Endometrial microvascular endothelial cells (primary cell): ENCODE measurements around the gene WLS. TPM values are rescaled to one million over a fixed set of nuclear protein-coding genes. Genes with fewer than 3 reads are reported as not detected.
"Not testable (repeated sequence)": the region's sequence is repeated elsewhere in the genome, so short reads cannot be mapped to it uniquely, and the experiment has no call there.

Experiments used
- in situ Hi-C: cut with HindIII; loops from 2 replicates; pipeline ENCODE4 v1.10.0; 2017; ENCODE audit warnings: low sequenced_read_pairs, low pct_unique_long_range_greater_than_20kb; ENCODE audit errors: inconsistent ontology term
- total RNA-seq: library from RNA; depleted of rRNA; stranded (reverse); fragments of >200 nt; gene quantifications from one replicate; pipeline ENCODE4 v1.2.3, GENCODE V29; 2015; ENCODE audit errors: inconsistent ontology term

WLS gene
- total RNA-seq, result 116 TPM

DNA sequence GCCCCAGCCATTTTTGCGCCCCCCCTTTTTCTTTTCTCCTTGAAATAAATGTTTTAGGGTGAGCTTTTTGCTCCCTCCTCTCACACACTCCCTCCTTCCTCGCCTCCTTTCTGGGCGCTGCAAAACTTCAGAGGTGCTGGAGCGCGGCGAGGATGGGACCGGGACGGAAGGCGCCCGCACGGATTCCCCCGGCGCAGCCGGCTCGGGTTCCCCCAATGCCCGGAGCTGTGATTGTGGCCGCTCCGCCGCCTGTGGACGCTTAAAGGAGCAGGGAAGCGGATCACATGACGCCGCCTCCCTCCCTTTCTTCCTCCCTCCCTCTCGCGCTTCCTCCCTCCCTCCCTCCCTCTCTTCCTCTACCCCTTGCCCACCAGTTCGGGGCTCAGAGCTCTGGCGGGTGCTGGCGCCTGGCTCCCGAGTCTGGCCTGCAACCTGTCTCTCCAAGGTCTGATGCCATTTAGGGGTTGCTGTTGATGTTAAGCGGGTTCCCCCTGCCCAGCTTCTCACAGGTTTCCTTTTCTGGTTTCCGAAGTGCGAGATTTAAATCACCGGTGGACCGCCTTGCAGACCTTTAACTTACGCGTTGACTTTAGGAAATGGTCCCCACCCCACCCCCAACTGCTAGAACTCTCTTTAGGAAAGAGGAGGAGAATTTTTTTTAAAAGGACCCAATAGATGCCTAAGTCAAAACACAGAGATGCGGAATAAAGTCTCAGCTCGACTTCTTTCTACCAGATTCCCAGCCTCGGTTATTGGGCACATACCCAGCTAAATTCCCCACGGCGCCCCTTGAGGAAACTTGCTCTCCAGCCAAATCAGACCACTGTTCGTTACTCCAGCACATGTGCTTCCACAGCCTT is at the start of gene WLS:
TSS of gene WLS (minus strand) at position 235 of the 860 bp plus-strand sequence. CDS start at position 11, 224 bp downstream.
- in situ Hi-C loops, result no loop called here

DNA sequence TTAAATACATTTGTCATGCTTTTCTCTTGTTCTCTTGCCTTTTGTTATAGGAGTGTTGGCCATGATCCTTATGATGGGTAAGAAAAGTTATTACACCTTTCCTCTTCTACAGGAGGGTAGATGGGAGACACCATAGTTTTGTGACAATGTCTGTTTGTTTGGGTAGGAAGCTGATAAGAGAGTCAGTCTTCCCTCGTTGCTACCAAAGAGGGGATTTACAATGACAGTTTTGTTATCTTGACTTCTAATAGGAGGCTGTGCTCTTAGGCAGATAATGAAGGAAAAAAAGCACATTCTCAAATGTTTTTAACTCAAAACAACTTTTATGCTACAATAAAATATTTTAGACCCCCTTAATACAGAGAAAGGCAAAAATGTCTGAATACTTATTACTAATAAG is 48.0 kb upstream of the WLS start:
- in situ Hi-C loops, result no loop called here

- in situ Hi-C loops, result no loop called here
Measured at GRCh38 chr1:68279846-68280245, 47.5 kb upstream of the WLS start.

DNA sequence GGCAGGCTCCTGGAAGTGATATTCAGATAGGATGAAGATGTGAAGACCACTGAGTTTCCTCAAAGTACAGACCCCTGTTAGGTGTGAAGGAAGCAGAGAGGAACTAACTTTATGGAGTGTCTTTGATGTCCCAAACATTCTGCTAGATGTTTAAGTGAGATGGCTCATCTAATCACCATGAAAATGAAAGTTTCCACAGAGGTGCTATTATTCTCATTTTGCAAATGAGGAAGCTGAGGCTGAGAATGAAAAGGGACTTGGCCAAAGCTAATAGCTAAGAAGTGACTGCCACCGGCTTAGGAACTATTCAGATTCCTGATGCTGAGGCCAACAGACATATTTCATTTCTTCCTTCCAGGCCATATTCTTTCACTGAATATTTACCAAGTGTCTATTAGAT is 45.9 kb upstream of the WLS start:
- in situ Hi-C loops, result no loop called here

DNA sequence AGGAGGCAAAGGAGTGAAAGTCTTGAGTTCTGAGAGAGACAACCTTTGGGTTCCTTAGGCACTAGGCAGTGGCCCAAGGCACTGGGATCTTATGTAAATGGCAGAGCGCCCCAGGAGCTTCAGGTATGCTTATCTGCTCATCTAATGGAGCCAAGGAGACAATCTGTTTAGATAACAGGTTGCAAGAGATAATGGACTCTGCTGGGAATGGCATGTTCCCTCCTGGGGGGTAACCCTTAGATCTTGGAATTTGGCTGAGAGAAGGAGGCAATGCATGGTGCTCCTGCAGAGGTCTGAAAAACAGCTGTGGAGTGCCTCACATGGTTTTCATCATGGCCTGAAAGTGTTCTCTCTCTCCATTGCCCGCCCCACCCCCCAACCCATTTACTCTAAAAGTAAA is 44.1 kb upstream of the WLS start:
- in situ Hi-C loops, result no loop called here

GRCh38 chr1:68273530-68273929 is 41.2 kb upstream of the WLS start:
- in situ Hi-C loops, result no loop called here

- in situ Hi-C loops, result no loop called here
Measured at GRCh38 chr1:68271596-68271995, 39.3 kb upstream of the WLS start.

- in situ Hi-C loops, result no loop called here
Measured at GRCh38 chr1:68270951-68271350, 38.6 kb upstream of the WLS start.

- in situ Hi-C loops, result no loop called here
Measured at GRCh38 chr1:68269637-68270430, 37.5 kb upstream of the WLS start.

GRCh38 chr1:68268896-68269483 is 36.7 kb upstream of the WLS start:
- in situ Hi-C loops, result no loop called here

DNA sequence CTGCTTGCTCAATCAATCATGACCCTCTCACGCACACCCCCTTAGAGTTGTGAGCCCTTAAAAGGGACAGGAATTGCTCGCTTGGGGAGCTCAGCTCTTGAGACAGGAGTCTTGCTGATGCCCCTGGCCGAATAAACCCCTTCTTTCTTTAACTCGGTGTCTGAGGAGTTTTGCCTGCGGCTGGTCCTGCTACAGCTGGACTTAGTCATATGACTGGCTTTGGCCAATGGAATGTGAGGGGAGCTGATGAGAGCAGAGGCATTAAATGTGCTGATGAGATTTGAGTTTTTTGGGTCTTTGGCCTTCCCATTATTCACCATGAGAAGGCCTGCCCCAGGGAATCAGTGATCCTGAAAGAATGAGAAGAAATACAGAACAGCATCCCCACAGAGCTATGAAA is 24.5 kb upstream of the WLS start:
- in situ Hi-C loops, result not testable (repeated sequence)

DNA sequence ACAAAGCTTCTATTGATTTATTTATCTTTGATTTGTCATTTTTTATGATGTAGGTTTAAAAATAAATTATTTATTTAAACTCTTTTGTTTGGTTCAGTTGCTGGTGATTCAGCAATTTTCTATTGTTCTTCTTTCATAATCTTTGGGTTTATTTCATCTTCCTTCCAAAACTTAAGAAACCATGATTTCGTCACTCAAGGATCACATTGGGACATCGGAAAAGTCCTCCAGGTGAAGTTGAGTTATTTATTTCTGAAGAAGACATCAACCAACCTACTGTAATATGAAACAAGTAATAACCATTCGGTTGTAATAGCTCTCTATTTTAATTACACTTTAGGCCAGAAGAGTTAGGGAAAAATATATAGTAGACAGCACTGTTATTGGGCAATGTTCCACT is 23.0 kb upstream of the WLS start:
- in situ Hi-C loops, result no loop called here

DNA sequence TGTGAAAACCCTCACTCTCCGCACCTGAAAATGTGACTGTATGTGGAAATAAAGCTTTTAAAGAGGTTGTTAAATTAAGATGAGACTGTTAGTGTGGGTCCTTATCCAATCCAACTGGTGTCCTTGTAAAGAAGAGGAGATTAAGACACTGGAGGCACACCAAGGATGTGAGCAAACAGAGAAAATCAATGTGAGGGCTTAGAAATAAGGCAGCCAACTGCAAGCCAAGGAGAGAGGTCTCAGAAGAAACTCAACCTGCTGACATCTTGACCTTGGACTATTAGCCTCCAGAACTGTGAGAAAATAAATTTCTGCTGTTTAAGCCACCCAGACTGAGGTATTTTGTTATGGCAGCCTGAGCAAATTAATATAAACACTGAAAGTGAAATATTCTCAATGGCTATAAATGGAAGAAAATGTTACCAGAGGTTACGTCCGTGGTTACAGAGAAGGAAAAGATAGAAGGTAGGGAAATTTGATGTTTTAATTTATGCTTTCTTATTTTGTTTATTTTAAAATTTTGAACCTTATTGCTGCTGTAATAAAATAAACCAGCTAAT is 22.4 kb upstream of the WLS start:
- in situ Hi-C loops, result no loop called here

- in situ Hi-C loops, result no loop called here
Measured at GRCh38 chr1:68237040-68237439, 4.7 kb upstream of the WLS start.

- in situ Hi-C loops, result no loop called here
Measured at GRCh38 chr1:68234094-68234493, 1.8 kb upstream of the WLS start.

DNA sequence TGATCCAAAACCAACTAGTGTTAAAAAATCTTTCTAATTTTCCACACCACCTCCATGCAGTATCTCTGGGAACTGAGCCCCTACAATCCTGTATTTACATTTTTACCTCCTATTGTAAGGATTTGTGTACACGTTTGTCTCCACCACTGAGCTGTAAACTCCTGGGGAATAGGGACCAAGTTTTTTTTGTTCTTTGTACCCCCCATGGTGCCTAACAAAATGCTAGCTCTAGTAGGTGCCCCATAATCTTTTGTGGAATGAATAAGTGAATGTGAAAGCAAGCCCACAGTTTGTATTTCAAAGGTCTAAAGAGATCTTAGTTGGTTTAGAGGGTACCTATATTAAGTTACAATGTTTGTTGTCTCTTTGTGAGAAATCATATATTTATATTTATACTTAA is 879 bp upstream of the WLS start:
- in situ Hi-C loops, result no loop called here

DNA sequence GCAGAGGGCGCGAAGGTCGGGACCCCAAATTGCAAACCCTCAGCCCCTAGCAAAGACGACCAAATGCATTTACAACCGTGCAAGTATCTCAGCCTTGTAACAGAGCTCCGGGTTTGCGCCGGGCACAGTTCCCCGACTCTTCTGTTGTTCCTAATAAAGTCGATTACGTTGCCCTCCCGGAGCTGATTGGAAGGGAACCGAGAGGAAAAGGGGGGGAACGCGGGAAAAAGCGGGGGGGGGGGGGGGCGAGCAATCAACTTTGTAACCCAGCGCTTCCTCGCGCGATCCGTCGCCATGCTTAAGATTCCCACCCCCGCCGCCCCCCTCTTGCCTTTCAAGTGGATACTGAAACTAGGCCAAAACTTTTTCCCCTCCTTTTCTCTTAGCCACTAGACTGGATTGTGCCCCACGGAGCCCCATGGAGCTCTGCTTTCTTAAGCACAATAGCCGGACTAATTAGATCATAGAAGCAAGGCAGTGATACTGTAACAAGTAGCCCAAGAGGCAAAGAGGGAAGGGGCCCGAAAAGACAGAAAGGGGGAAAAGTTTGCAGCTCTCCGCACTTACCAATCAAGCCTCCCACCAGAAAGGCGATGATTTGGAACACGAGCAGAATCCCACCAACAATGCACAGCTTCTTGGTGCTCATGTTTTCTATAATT is 565 bp downstream of the WLS start:
- in situ Hi-C loops, result no loop called here

- in situ Hi-C loops, result no loop called here
Measured at GRCh38 chr1:68230901-68231626, 1.3 kb downstream of the WLS start.

GRCh38 chr1:68230484-68230802 is 1.9 kb downstream of the WLS start:
- in situ Hi-C loops, result no loop called here
